Dendritic cell treated with granulocyte-macrophage colony-stimulating factor and Interleukin-4, amounts not matched to agents 40 ng/mL and 50 ng/mL, for 4 days (primary cell): Measurements from ENCODE around the gene NME4.
"Not testable (repeated sequence)": the region's sequence is repeated elsewhere in the genome, so short reads cannot be mapped to it uniquely, and the experiment has no call there.

ENCODE experiments used
- H3K27ac Mint-ChIP-seq: one replicate; pipeline ENCODE4 v1.8.0; 2022; ENCODE audit warnings: mild to moderate bottlenecking, mixed read lengths
- H3K27me3 Mint-ChIP-seq: one replicate; pipeline ENCODE4 v1.8.0; 2022; ENCODE audit warnings: mild to moderate bottlenecking, mixed read lengths
- H3K36me3 Mint-ChIP-seq: one replicate; pipeline ENCODE4 v1.8.0; 2022; ENCODE audit warnings: low read depth, mixed read lengths
- H3K4me1 Mint-ChIP-seq: one replicate; pipeline ENCODE4 v1.8.0; 2022; ENCODE audit warnings: low read depth, mixed read lengths
- H3K4me3 Mint-ChIP-seq: one replicate; pipeline ENCODE4 v1.8.0; 2022; ENCODE audit warnings: mild to moderate bottlenecking, moderate library complexity, mixed read lengths
- H3K9me3 Mint-ChIP-seq: one replicate; pipeline ENCODE4 v1.8.0; 2022; ENCODE audit warnings: mixed read lengths
- intact Hi-C: fragments of 100-400 bp; cut with micrococcal nuclease; formaldehyde crosslinking; loops from one replicate; pipeline ENCODE4 v1.15.0; 2022

The NME4 gene

GRCh38 chr16:359871-360697, 36.9 kb upstream of the NME4 start:
- peaks cover 16% of the 10 kb centered on the region for H3K4me1 Mint-ChIP-seq
- no peak overlapping the region for H3K27ac Mint-ChIP-seq
- no peak overlapping the region for H3K4me3 Mint-ChIP-seq
- intact Hi-C loops = no loop called here
- H3K36me3 Mint-ChIP-seq = no peaks in the 10 kb centered on the region
- peaks cover 23% of the 10 kb centered on the region for H3K27me3 Mint-ChIP-seq
- no peaks in the 10 kb centered on the region for H3K9me3 Mint-ChIP-seq

GRCh38 chr16:360698-361336, 36.2 kb upstream of the NME4 start:
- H3K4me1 Mint-ChIP-seq = peaks cover 16% of the 10 kb centered on the region
- H3K36me3 Mint-ChIP-seq = no peaks in the 10 kb centered on the region
- H3K27me3 Mint-ChIP-seq = peaks cover 23% of the 10 kb centered on the region
- intact Hi-C loops = no loop called here
- H3K9me3 Mint-ChIP-seq = no peaks in the 10 kb centered on the region
- no peak overlapping the region for H3K27ac Mint-ChIP-seq
- no peak overlapping the region for H3K4me3 Mint-ChIP-seq

- intact Hi-C loops = no loop called here
- H3K27ac Mint-ChIP-seq = no peak overlapping the region
- H3K9me3 Mint-ChIP-seq = no peaks in the 10 kb centered on the region
- peaks cover 2% of the 10 kb centered on the region for H3K36me3 Mint-ChIP-seq
- H3K4me3 Mint-ChIP-seq = no peak overlapping the region
- H3K27me3 Mint-ChIP-seq = peaks cover 23% of the 10 kb centered on the region
- peaks cover 16% of the 10 kb centered on the region for H3K4me1 Mint-ChIP-seq
Measured at GRCh38 chr16:361341-361871, 35.6 kb upstream of the NME4 start.

- H3K4me3 Mint-ChIP-seq = no peak overlapping the region
- no peaks in the 10 kb centered on the region for H3K9me3 Mint-ChIP-seq
- H3K27me3 Mint-ChIP-seq = peaks cover 23% of the 10 kb centered on the region
- H3K27ac Mint-ChIP-seq = no peak overlapping the region
- intact Hi-C loops = loop anchor here (2.0 kb wide), 1 partner anchor 243 kb away; no protein-coding TSS in a partner anchor
- H3K4me1 Mint-ChIP-seq = peaks cover 16% of the 10 kb centered on the region
- H3K36me3 Mint-ChIP-seq = peaks cover 9% of the 10 kb centered on the region
Measured at GRCh38 chr16:361872-362701, 34.9 kb upstream of the NME4 start.

- H3K27me3 Mint-ChIP-seq = peaks cover 23% of the 10 kb centered on the region
- peaks cover 14% of the 10 kb centered on the region for H3K36me3 Mint-ChIP-seq
- not testable (repeated sequence) for H3K9me3 Mint-ChIP-seq, H3K27ac Mint-ChIP-seq, H3K4me3 Mint-ChIP-seq
- intact Hi-C loops = loop anchor here (2.0 kb wide), 1 partner anchor 244 kb away; no protein-coding TSS in a partner anchor
- peaks cover 16% of the 10 kb centered on the region for H3K4me1 Mint-ChIP-seq
Measured at GRCh38 chr16:362702-362999, 34.3 kb upstream of the NME4 start.

GRCh38 chr16:363110-363765, 33.8 kb upstream of the NME4 start:
- intact Hi-C loops = loop anchor here (2.0 kb wide), 1 partner anchor 244 kb away; no protein-coding TSS in a partner anchor
- Mint-ChIP-seq H3K27ac (no peak overlapping the region), H3K9me3 (no peaks in the 10 kb centered on the region), H3K36me3 (peaks cover 20% of the 10 kb centered on the region), H3K4me1 (peaks cover 16% of the 10 kb centered on the region), H3K27me3 (peaks cover 23% of the 10 kb centered on the region), H3K4me3 (no peak overlapping the region)

- Mint-ChIP-seq H3K4me1 (peaks cover 22% of the 10 kb centered on the region), H3K9me3 (no peaks in the 10 kb centered on the region), H3K4me3 (no peak overlapping the region), H3K36me3 (peaks cover 27% of the 10 kb centered on the region), H3K27ac (no peak overlapping the region), H3K27me3 (peaks cover 23% of the 10 kb centered on the region)
- intact Hi-C loops = loop anchor here (2.0 kb wide), 1 partner anchor 245 kb away; no protein-coding TSS in a partner anchor
Measured at GRCh38 chr16:363766-364490, 33.1 kb upstream of the NME4 start.

- Mint-ChIP-seq H3K27ac (no peak overlapping the region), H3K27me3 (peaks cover 23% of the 10 kb centered on the region), H3K4me3 (no peak overlapping the region), H3K36me3 (peaks cover 36% of the 10 kb centered on the region), H3K9me3 (no peaks in the 10 kb centered on the region), H3K4me1 (peaks cover 32% of the 10 kb centered on the region)
- intact Hi-C loops = no loop called here
Measured at GRCh38 chr16:364595-365491, 32.2 kb upstream of the NME4 start.

GRCh38 chr16:366476-366875, 30.5 kb upstream of the NME4 start:
- H3K27ac Mint-ChIP-seq = no peak overlapping the region
- peaks cover 46% of the 10 kb centered on the region for H3K4me1 Mint-ChIP-seq
- peaks cover 23% of the 10 kb centered on the region for H3K27me3 Mint-ChIP-seq
- no peak overlapping the region for H3K4me3 Mint-ChIP-seq
- intact Hi-C loops = no loop called here
- H3K9me3 Mint-ChIP-seq = no peaks in the 10 kb centered on the region
- H3K36me3 Mint-ChIP-seq = peaks cover 42% of the 10 kb centered on the region

GRCh38 chr16:367333-367903, 29.6 kb upstream of the NME4 start:
- H3K27me3 Mint-ChIP-seq = peaks cover 17% of the 10 kb centered on the region
- H3K4me3 Mint-ChIP-seq = no peak overlapping the region
- intact Hi-C loops = no loop called here
- peaks cover 45% of the 10 kb centered on the region for H3K4me1 Mint-ChIP-seq
- no peaks in the 10 kb centered on the region for H3K9me3 Mint-ChIP-seq
- H3K36me3 Mint-ChIP-seq = peaks cover 52% of the 10 kb centered on the region
- H3K27ac Mint-ChIP-seq = no peak overlapping the region

GRCh38 chr16:368388-369158, 28.4 kb upstream of the NME4 start:
- Mint-ChIP-seq H3K9me3 (no peaks in the 10 kb centered on the region), H3K36me3 (peaks cover 63% of the 10 kb centered on the region), H3K27me3 (peaks cover 8% of the 10 kb centered on the region), H3K4me1 (peaks cover 44% of the 10 kb centered on the region), H3K27ac (no peak overlapping the region), H3K4me3 (no peak overlapping the region)
- intact Hi-C loops = no loop called here
